GM12878 (cell line): ENCODE data around the gene PAIP2. TPM values are rescaled to one million over a fixed set of nuclear protein-coding genes. Genes with fewer than 3 reads are reported as not detected.
A peak's percentile ranks its signal among the peaks of the same experiment; 100 is the strongest.

ENCODE experiments used
- CHD4 ChIP-seq: fragments of 200-600 bp; sonication (generic); IDR thresholded peaks from 2 replicates; pipeline ENCODE4 v1.6.1; 2016; ENCODE audit warnings: mild to moderate bottlenecking
- FOS ChIP-seq: IDR thresholded peaks from 3 replicates; pipeline ENCODE4 v1.6.1; 2011; ENCODE audit warnings: borderline replicate concordance; ENCODE audit not compliant: insufficient read length; ENCODE audit errors: extremely low read depth
- GABPA ChIP-seq: IDR thresholded peaks from 2 replicates; pipeline ENCODE4 v1.6.1; 2014; ENCODE audit warnings: antibody characterized with exemption, low read depth, mild to moderate bottlenecking, inconsistent platforms
- MTA2 ChIP-seq: fragments of 450-650 bp; IDR thresholded peaks from 2 replicates; pipeline ENCODE4 v1.6.1; 2016; ENCODE audit warnings: low read depth, mild to moderate bottlenecking, moderate library complexity
- MTA3 ChIP-seq: IDR thresholded peaks from 2 replicates; pipeline ENCODE4 v1.6.1; 2012; ENCODE audit warnings: low read length, inconsistent platforms, borderline replicate concordance
- NR2F1 ChIP-seq: fragments of 450-650 bp; conservative IDR thresholded peaks from 2 replicates; pipeline ENCODE4 v1.6.1; 2017; ENCODE audit warnings: mild to moderate bottlenecking
- NRF1 ChIP-seq: conservative IDR thresholded peaks from 2 replicates; pipeline ENCODE4 v1.6.1; 2011; ENCODE audit warnings: mild to moderate bottlenecking, low read depth, low read length, improper control_type of control experiment
- SMC3 ChIP-seq: IDR thresholded peaks from 2 replicates; pipeline ENCODE4 v1.6.1; 2011; ENCODE audit warnings: low read length, improper control_type of control experiment, borderline replicate concordance
- SREBF1 ChIP-seq: IDR thresholded peaks from 2 replicates; pipeline ENCODE4 v1.6.1; 2012; ENCODE audit warnings: mild to moderate bottlenecking, low read length
- STAT1 ChIP-seq: fragments of 450-650 bp; conservative IDR thresholded peaks from 2 replicates; pipeline ENCODE4 v1.6.1; 2014; ENCODE audit warnings: antibody characterized with exemption, mild to moderate bottlenecking
- TARDBP ChIP-seq: IDR thresholded peaks from 2 replicates; pipeline ENCODE4 v1.6.1; 2016; ENCODE audit warnings: borderline replicate concordance
- WRNIP1 ChIP-seq: IDR thresholded peaks from 2 replicates; pipeline ENCODE4 v1.6.1; 2011; ENCODE audit warnings: low read depth, low read length, improper control_type of control experiment, borderline replicate concordance
- ZNF384 ChIP-seq: IDR thresholded peaks from 2 replicates; pipeline ENCODE4 v1.6.1; 2012; ENCODE audit warnings: low read depth, mild to moderate bottlenecking, low read length, improper control_type of control experiment, borderline replicate concordance
- polyA plus RNA-seq, 11 experiments: library from polyadenylated mRNA; depleted of rRNA in 4 of 11; unstranded in 6 of 11; stranded (reverse) in 5 of 11; fragments of >200 nt; fragmentation: Nextera tagmentation in 4 of 11; fragmentation: Illumina TruSeq in 1 of 11; extraction: Ambion mirVana in 4 of 11; extraction: Trizol in 1 of 11; gene quantifications; 1 replicate in 1 of 11; 2 replicates in 10 of 11; pipeline versions ENCODE4 v1.2.1 to v1.2.3, GENCODE V29; 2011 to 2016; ENCODE audit warnings: inconsistent platforms in 2 of 11, missing spikeins in 2 of 11, low read depth in 1 of 11
- total RNA-seq, 4 experiments: library from RNA; depleted of rRNA in 3 of 4; stranded (reverse); fragments of >200 nt in 3 of 4; fragmentation: Illumina TruSeq in 1 of 4; extraction: Trizol in 1 of 4; gene quantifications; 2 replicates each; pipeline versions ENCODE4 v1.2.1 to v1.2.3, GENCODE V29; 2013 to 2021
- TF ChIP-seq, protein P1 (sequence below): fragments of 450-650 bp; IDR thresholded peaks from 2 replicates; pipeline ENCODE4 v1.6.1; 2017; ENCODE audit warnings: antibody characterized with exemption, mild to moderate bottlenecking, moderate library complexity
- TF ChIP-seq, protein P2 (sequence below): fragments of 450-650 bp; IDR thresholded peaks from 2 replicates; pipeline ENCODE4 v1.6.1; 2017; ENCODE audit warnings: mild to moderate bottlenecking, moderate library complexity

Gene PAIP2
- total and polyA plus RNA-seq, 10 of the 15 experiments (the other 5 are each of a cell fraction or from before 2014, with no cell fraction given): 49.9 to 154 (median 102) TPM

DNA sequence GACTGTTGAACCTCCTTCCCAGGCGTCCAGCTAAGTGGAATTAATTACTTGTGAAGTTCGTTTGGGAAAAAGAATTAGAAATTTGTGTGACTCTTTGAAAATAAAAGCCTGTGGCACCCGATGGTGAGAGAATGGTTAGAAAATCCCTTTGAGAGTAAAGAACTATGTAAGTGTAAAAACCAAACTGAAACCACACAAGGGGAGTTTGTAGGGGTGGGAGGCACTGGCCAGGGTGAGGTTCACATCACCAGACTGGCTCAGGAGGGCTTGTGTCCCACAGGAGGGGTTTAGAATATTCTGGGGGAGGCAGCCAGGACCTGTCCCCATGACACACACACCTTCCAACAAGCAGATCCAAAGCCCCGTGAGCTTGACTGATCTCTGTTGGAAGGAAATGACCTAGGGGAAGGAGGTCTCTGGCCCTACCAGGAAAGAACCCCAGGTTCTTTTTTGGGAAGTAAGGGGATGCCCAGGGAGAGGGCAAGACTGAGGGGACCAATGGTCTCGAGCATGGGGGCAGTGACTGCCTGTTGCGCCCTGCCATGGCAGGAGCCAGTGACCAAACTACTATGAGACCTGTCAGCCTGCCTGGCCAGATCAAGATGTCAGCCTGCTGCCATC is 58.0 kb downstream of the PAIP2 start (continued):
- TF ChIP-seq, protein P1, sequence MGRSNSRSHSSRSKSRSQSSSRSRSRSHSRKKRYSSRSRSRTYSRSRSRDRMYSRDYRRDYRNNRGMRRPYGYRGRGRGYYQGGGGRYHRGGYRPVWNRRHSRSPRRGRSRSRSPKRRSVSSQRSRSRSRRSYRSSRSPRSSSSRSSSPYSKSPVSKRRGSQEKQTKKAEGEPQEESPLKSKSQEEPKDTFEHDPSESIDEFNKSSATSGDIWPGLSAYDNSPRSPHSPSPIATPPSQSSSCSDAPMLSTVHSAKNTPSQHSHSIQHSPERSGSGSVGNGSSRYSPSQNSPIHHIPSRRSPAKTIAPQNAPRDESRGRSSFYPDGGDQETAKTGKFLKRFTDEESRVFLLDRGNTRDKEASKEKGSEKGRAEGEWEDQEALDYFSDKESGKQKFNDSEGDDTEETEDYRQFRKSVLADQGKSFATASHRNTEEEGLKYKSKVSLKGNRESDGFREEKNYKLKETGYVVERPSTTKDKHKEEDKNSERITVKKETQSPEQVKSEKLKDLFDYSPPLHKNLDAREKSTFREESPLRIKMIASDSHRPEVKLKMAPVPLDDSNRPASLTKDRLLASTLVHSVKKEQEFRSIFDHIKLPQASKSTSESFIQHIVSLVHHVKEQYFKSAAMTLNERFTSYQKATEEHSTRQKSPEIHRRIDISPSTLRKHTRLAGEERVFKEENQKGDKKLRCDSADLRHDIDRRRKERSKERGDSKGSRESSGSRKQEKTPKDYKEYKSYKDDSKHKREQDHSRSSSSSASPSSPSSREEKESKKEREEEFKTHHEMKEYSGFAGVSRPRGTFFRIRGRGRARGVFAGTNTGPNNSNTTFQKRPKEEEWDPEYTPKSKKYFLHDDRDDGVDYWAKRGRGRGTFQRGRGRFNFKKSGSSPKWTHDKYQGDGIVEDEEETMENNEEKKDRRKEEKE: no peak
- no peak; the same call in 1 of the 2 replicates for TF ChIP-seq SMC3
- peak; percentile 62; the same call in 1 of the 2 replicates for TF ChIP-seq NR2F1
- TF ChIP-seq TARDBP: no peak
- no peak for TF ChIP-seq STAT1
- TF ChIP-seq GABPA: no peak
- TF ChIP-seq MTA3: no peak
- TF ChIP-seq WRNIP1: no peak
- no peak for TF ChIP-seq FOS
- no peak for TF ChIP-seq NRF1
- no peak for TF ChIP-seq ZNF384
- TF ChIP-seq, protein P2, sequence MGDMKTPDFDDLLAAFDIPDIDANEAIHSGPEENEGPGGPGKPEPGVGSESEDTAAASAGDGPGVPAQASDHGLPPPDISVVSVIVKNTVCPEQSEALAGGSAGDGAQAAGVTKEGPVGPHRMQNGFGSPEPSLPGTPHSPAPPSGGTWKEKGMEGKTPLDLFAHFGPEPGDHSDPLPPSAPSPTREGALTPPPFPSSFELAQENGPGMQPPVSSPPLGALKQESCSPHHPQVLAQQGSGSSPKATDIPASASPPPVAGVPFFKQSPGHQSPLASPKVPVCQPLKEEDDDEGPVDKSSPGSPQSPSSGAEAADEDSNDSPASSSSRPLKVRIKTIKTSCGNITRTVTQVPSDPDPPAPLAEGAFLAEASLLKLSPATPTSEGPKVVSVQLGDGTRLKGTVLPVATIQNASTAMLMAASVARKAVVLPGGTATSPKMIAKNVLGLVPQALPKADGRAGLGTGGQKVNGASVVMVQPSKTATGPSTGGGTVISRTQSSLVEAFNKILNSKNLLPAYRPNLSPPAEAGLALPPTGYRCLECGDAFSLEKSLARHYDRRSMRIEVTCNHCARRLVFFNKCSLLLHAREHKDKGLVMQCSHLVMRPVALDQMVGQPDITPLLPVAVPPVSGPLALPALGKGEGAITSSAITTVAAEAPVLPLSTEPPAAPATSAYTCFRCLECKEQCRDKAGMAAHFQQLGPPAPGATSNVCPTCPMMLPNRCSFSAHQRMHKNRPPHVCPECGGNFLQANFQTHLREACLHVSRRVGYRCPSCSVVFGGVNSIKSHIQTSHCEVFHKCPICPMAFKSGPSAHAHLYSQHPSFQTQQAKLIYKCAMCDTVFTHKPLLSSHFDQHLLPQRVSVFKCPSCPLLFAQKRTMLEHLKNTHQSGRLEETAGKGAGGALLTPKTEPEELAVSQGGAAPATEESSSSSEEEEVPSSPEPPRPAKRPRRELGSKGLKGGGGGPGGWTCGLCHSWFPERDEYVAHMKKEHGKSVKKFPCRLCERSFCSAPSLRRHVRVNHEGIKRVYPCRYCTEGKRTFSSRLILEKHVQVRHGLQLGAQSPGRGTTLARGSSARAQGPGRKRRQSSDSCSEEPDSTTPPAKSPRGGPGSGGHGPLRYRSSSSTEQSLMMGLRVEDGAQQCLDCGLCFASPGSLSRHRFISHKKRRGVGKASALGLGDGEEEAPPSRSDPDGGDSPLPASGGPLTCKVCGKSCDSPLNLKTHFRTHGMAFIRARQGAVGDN: peak; percentile 90
- TF ChIP-seq SREBF1: no peak
- no peak for TF ChIP-seq CHD4
- TF ChIP-seq MTA2: peak; percentile 75
